Measurements from ENCODE around the gene ZP3.
"Not testable (repeated sequence)": the region's sequence is repeated elsewhere in the genome, so short reads cannot be mapped to it uniquely, and the experiment has no call there.

Gene ZP3

DNA sequence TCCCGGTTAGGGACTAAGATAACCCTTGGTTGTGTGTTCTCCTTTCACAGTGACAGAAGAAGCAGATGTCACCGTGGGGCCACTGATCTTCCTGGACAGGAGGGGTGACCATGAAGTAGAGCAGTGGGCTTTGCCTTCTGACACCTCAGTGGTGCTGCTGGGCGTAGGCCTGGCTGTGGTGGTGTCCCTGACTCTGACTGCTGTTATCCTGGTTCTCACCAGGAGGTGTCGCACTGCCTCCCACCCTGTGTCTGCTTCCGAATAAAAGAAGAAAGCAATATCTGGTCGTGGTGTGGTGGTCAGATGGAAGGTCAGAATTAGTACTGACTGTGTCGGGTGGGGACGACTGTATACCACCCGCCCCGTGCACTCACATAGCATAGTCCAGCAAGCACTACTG is 17.0 kb downstream of the ZP3 start:
- H3K27me3 ChIP-seq (ENCODE audit: low read depth); DNase-seq (ENCODE audit: low spot score in 2 of 2); in situ Hi-C loops (cut with MboI; ENCODE audit: low sequenced_read_pairs); H3K4me3 ChIP-seq; H3K4me1 ChIP-seq; H3K36me3 ChIP-seq (replicated peaks); H3K9me3 ChIP-seq: not testable (repeated sequence)

DNA sequence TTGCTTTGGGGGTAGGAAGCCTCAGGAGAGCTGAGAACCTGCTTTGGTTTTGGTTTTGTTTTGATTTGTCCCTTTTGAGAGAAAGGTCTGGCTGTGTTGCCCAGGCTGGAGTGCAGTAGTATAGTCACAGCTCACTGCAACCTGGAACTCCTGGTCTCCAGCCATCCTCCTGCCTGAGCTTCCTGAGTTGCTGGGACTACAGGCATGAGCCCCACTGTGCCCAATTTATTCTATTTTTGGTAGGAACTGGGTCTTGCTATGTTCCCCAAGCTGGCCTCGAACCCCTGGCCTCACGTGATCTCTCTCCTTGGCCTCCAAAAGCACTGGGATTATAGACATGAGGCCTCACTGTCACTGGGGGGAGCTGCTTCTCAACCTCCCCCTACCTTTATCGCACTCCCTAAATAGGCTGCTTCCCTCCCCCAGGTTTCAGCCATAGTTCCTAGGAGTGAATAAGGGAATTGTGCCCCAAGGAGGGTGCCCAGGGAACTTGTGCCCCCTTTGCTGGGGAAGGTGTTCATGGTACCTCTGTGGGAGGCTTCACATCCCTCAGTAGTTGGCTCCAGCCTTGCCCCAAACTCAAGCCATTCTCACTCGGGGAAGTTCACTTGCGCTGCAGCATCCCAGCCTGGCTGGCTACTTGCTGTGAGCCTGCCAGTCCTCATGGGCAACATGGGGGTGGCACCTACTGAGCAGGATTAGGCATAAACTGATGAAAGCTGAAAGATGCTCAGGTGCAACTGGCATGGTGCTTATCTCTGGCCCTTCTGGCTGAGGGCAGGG is 18.1 kb downstream of the ZP3 start:
- H3K4me1 ChIP-seq; in situ Hi-C loops (cut with MboI; ENCODE audit: low sequenced_read_pairs); DNase-seq (ENCODE audit: low spot score in 2 of 2); H3K9me3 ChIP-seq; H3K4me3 ChIP-seq; H3K36me3 ChIP-seq (replicated peaks); H3K27me3 ChIP-seq (ENCODE audit: low read depth): not testable (repeated sequence)

DNA sequence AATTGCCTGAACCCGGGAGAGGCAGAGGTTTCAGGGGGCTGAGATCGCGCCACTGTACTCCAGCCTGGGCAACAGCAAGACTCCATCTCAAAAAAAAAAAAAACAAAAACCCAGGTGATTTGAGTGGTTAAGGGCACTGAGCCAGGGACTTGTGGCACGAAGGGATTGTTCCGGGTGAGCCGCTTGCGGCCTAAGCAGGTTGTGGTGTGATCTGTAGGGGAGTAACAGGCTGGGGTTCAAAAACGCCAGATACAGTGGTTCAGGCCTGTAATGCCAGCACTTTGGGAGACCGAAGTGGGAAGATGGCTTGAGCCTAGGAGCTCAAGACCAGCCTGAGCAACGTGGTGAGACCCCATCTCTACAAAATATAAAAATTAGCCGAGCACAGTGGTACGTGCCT is 19.1 kb downstream of the ZP3 start:
- H3K36me3 ChIP-seq (replicated peaks); H3K4me3 ChIP-seq; DNase-seq (ENCODE audit: low spot score in 2 of 2); H3K9me3 ChIP-seq; in situ Hi-C loops (cut with MboI; ENCODE audit: low sequenced_read_pairs); H3K27me3 ChIP-seq (ENCODE audit: low read depth); H3K4me1 ChIP-seq: not testable (repeated sequence)

DNA sequence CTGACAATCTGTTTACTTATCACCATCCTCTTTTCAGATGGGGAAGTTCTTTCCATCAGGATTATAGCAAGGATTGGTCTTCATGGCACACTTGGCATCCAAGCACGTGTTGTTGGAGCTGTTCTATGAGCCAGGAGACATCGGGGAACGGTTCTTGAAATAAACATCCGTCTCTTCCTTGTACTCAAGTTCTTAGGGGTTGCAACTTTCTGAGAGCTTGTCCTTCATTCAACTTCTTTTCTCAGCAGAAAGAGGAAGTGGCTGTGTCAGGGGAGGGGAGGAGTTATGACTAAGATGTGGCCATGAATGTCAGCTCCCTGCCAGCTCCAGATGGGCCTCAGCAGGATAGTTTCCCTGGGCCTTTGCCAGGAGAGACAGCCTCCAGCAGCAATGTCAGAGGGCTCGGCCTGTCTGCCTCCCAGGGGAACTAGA is 20.8 kb downstream of the ZP3 start:
- in situ Hi-C loops (cut with MboI; ENCODE audit: low sequenced_read_pairs); H3K36me3 ChIP-seq (replicated peaks); DNase-seq (ENCODE audit: low spot score in 2 of 2); H3K4me1 ChIP-seq; H3K4me3 ChIP-seq; H3K9me3 ChIP-seq; H3K27me3 ChIP-seq (ENCODE audit: low read depth): not testable (repeated sequence)

DNA sequence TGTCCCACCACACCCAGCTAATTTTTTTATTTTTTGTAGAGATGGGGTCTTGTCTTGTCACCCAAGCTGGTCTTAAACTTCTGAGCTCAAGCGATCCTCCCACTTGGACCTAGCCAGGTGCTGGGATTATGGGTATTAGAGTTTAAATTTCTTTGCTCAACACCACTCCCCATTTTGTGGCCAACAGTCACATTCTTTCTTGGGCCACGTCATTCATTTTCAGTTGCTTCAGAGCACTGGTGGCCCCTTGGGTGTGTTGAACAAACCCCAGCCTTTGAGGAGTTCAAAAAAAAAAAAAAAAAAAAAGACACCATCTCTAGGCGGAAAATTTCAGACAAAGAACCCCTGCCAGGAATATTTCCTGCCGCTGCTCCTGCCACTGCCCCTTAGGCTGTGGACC is 32.3 kb downstream of the ZP3 start:
- H3K27me3 ChIP-seq (ENCODE audit: low read depth); H3K4me3 ChIP-seq; H3K36me3 ChIP-seq (replicated peaks); H3K4me1 ChIP-seq; DNase-seq (ENCODE audit: low spot score in 2 of 2); in situ Hi-C loops (cut with MboI; ENCODE audit: low sequenced_read_pairs); H3K9me3 ChIP-seq: not testable (repeated sequence)

DNA sequence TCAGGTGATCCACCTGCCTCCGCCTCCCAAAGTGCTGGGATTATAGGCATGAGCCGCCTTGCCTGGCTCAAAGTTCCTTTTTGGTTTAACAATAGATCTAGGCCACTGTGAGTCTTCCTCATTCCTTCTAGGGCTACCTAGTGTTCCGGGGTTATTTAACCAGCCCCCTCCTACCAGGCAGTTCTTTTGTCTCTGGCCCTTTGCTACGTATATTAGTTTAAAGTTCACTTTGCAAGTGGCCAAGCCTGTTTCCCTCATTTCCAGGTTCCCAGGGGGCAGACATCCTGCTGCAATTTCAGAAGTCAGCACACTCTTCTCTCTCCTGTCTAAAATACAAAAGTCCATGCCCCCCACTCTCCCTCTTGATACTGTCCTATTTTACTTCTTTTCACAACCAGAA is 33.8 kb downstream of the ZP3 start:
- H3K27me3 ChIP-seq (ENCODE audit: low read depth); H3K36me3 ChIP-seq (replicated peaks); in situ Hi-C loops (cut with MboI; ENCODE audit: low sequenced_read_pairs); DNase-seq (ENCODE audit: low spot score in 2 of 2); H3K9me3 ChIP-seq; H3K4me3 ChIP-seq; H3K4me1 ChIP-seq: not testable (repeated sequence)

DNA sequence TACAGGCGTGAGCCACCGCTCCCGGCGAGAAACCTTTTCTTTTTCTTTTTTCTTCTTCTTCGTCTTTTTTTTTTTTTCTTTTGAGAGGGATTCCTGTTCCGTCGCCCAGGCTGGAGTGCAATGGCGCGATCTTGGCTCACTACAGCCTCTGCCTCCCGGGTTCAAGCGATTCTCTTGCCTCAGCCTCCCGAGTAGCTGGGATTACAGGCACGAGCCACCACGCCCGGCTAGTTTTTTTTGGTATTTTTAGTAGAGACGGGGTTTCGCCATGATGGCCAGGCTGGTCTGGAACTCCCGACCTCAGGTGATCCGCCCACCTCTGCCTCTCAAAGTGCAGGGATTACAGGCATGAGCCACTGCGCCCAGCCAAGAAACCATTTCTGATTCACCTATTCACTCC is 36.0 kb downstream of the ZP3 start:
- H3K27me3 ChIP-seq (ENCODE audit: low read depth); in situ Hi-C loops (cut with MboI; ENCODE audit: low sequenced_read_pairs); H3K4me3 ChIP-seq; DNase-seq (ENCODE audit: low spot score in 2 of 2); H3K36me3 ChIP-seq (replicated peaks); H3K4me1 ChIP-seq; H3K9me3 ChIP-seq: not testable (repeated sequence)

DNA sequence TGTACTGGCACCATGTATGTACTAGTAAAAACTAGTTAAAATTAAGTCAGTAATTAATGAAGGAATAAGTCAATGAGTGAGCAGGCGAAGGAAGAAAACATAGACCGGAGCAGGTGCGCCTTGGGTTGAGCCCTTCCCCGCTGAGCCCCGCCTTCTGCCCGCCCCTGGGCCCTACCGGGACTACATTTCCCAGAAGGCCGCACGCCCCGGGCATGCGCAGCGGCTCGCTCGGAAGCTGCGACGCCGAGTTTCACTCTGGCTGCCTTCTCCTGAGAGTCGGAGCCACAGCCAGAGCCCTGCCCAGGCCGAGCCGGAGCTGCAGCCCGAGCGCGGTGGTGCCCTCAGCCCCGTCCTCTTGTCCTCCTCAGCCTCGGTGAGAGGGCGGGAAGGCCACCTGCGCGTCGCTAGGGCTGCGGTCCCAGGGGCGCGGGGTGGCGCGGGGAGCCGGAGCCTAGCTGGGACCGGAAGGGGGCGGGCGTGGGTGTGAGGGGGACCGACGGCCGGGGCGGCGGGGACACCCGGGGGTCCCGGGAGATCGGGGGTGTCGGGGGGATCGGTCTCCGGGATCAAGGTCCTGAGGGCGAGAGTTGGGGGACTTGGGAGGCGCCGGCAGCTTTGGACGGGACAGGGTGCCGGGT is 36.8 kb downstream of the ZP3 start, which contains the start of gene DTX2:
Gene DTX2 (plus strand): TSS at position 246 of the 638 bp plus-strand sequence. CDS start 18,801 bp downstream, outside the sequence.
- H3K36me3 ChIP-seq (replicated peaks); H3K4me3 ChIP-seq; H3K9me3 ChIP-seq; H3K4me1 ChIP-seq; H3K27me3 ChIP-seq (ENCODE audit: low read depth); in situ Hi-C loops (cut with MboI; ENCODE audit: low sequenced_read_pairs): not testable (repeated sequence)
- peak in 1 of 2 experiments; percentile 34 for DNase-seq (ENCODE audit: low spot score in 2 of 2)

DNA sequence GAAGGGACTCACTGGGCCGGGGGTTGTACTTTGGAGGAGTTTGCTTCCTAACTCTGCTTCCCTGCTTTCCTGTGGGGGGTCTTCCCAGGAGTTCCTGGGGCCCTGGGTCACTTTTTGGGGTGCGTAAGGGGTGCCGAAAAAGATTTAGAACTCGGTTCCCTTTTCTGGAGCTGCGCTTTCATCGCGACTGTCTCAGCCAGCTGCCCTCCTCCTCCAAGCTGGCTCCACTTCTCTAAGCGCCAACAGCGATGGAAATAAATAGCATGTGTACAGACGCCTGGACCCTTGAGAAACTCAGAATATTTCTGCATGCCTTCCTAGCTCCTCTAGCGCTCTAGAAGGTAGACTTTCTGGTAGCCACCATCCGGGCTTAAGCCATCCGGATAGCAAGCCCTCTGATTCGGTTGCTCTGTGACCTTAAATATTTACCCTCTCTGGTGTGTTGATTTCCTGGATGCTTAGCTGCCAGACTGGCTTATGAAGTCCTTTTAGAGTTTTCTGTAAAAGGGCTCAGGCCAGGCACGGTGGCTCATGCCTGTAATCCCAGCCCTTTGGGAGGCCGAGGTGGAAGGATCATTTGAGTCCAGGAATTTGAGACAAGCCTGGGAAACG is 37.6 kb downstream of the ZP3 start:
- H3K36me3 ChIP-seq (replicated peaks); DNase-seq (ENCODE audit: low spot score in 2 of 2); H3K4me3 ChIP-seq; H3K9me3 ChIP-seq; in situ Hi-C loops (cut with MboI; ENCODE audit: low sequenced_read_pairs); H3K4me1 ChIP-seq; H3K27me3 ChIP-seq (ENCODE audit: low read depth): not testable (repeated sequence)

DNA sequence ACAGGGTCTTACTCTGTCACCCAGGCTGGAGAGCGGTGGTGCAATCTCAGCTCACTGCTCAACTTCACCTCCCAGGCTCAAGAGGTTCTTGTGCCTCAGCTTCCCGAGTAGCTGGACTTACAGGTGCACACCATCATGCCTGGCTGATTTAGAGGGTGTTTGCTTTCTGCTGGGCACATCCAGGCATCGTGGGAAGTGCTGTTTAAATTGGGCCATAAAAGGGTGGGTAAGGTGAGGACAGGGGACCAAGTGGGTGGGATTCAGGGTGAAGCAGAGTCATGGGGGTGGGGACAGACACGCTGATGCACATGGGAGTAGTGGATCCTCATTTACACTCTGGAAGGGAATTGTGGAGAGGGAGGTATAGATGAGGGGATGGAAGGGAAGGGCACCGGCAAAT is 40.2 kb downstream of the ZP3 start:
- DNase-seq (ENCODE audit: low spot score in 2 of 2); in situ Hi-C loops (cut with MboI; ENCODE audit: low sequenced_read_pairs); H3K9me3 ChIP-seq; H3K36me3 ChIP-seq (replicated peaks); H3K4me1 ChIP-seq; H3K27me3 ChIP-seq (ENCODE audit: low read depth); H3K4me3 ChIP-seq: not testable (repeated sequence)

DNA sequence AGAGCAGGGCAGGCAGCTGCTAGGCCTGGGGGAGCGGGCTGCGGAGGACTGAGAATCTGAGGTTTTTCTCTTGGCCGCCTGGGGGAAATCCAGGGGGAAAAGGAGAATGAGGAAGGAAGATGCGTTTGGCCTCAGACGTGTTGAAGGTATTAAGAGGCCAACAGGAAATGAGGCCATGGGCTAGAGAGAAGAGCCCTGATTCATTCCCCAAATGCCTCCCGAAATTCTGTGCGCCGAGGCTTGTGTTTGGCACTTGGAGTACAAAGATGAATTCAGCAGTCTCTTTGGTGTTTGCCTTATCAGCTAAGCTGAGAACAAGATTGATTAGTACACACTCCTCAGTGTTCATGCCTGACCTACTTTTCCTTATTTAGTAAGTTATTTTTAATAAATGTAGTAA is 41.2 kb downstream of the ZP3 start:
- H3K4me3 ChIP-seq; DNase-seq (ENCODE audit: low spot score in 2 of 2); in situ Hi-C loops (cut with MboI; ENCODE audit: low sequenced_read_pairs); H3K36me3 ChIP-seq (replicated peaks); H3K27me3 ChIP-seq (ENCODE audit: low read depth); H3K4me1 ChIP-seq; H3K9me3 ChIP-seq: not testable (repeated sequence)

DNA sequence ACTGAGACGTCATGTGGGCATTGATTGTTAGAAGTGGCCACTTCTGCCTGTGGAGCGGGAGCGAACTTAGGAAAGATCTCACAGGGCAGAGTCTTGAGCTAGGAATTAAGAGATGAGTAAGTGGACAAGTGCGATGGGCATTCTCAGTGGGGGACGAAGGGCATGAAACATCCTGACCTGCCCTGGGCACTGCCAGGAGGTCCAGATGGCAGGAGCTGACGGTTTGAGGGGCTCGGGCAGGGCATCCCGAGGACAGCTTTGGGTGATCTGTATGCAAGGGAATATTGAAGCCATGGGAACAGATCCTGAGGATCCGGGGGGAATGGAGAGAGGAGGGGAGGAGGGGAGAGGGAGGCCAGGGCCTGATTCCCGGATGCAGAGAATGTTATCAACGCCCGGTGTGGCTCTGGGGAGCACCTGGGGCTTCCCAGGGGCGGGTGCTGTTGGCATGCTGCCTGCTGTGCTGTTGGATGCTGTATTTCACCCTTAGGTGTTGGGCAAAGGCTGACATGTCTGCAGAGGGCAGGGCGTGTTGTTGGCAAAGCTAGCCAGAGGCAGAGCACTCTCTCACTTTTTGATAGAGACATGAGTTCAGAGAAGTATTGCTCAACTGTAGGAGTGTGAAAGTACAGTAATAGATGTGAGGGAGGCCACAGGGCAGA is 43.1 kb downstream of the ZP3 start:
- H3K36me3 ChIP-seq (replicated peaks); H3K9me3 ChIP-seq; H3K4me1 ChIP-seq; in situ Hi-C loops (cut with MboI; ENCODE audit: low sequenced_read_pairs); H3K4me3 ChIP-seq; DNase-seq (ENCODE audit: low spot score in 2 of 2); H3K27me3 ChIP-seq (ENCODE audit: low read depth): not testable (repeated sequence)

DNA sequence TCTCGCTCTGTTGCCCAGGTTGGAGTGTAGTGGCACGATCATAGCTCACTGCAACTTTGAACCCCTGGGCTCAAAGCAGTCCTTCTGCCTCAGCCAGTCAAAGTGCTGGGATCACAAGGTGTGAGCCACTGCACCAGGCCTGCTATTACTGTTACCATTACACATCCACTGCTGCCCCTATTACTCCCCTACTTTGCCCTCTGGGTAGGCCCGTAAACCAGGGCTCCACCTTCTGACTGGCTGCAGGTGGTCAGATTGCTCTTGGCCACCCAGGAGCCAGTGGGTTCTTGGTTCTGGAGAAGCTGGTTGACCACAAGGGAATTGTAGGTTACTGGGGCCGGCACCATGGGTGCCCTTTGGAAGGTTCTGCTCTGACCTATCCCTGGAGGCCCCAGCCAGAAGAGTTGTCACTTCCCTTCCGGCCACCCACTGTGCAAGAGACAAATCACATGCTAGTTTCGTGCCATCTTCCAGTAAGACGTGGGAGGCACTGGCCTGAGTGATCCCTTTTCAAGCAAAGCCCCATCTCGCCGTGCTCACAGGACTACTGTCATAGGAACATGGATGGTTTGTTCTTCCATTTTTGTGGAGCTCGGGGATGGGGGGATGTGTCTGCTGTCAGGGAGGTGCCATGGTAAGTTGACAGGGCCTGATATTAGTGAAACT is 46.9 kb downstream of the ZP3 start:
- H3K27me3 ChIP-seq (ENCODE audit: low read depth); DNase-seq (ENCODE audit: low spot score in 2 of 2); H3K9me3 ChIP-seq; H3K4me3 ChIP-seq; in situ Hi-C loops (cut with MboI; ENCODE audit: low sequenced_read_pairs); H3K4me1 ChIP-seq; H3K36me3 ChIP-seq (replicated peaks): not testable (repeated sequence)

Measured in HAP-1 (cell line).